ENCODE data around the gene RAB4A. TPM values are rescaled to one million over a fixed set of nuclear protein-coding genes. Genes with fewer than 3 reads are reported as not detected.

RAB4A gene
- total and polyA plus RNA-seq, 2 of the 13 experiments (the other 11 are each of a cell fraction or from before 2014, with no cell fraction given), result 56.0 to 80.1 TPM

DNA sequence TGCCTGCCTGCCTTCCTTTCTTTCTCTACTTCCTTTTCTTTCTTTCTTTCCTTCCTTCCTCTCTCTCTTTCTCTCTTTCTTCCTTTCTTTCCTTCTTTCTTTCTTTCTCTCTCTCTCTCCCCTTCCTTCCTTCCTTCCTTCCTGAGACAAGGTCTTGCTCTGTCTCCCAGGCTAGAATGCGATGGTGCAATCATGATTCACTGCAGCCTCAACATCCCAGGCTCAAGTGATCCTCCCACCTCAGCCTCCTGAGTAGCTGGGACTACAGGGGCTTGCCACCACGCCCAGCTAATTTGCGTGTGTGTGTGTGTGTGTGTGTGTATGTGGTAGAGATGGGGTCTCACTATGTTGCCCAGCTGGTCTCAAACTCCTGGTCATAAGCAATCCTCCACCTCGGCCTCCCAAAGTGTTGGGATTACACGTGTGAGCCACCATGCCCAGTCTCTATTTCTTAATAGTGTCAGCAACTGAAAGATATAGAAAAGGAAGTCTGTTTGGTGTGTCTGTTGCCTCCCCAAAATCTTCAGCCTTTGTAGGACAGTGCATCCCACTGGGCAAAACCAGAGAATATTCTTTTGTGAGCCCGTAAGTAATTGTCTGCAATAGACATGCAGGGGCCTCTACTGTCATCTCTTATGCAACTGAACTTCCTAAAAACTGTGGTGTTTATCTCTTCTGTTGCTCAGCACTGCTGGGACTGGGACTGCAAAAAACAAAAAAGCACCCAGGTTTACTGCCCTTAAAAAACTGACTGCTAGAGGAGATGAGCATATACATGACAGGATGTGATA lies 20.9 kb upstream of the RAB4A start:
- ChIA-PET POLR2A (no interaction called here), CTCF (ENCODE audit: low intra/inter-chr PET ratio, low total read pairs) (no interaction called here)
- no peak overlapping the region for H2AFZ ChIP-seq (ENCODE audit: low read length)
- ATAC-seq (no peak), FAIRE-seq (no peak), DNase-seq (ENCODE audit: low spot score) (no peak)
- no peak overlapping the region for H3K9ac ChIP-seq (ENCODE audit: insufficient read depth, low read depth, low read length)
- peaks cover 0 to 8% of the 10 kb centered on the region in 2 experiments; a peak in 2 of 5 replicates for H3K27me3 ChIP-seq (ENCODE audit: control insufficient read depth in 1 of 2, insufficient read depth in 2 of 2, low read length in 2 of 2)
- BruUV-seq (replicated peaks), result no TSS peak
- H3K4me1 ChIP-seq (ENCODE audit: insufficient read depth, low read length), result peaks cover 48% of the 10 kb centered on the region
- no peaks in the 10 kb centered on the region for H3K36me3 ChIP-seq (replicated peaks in 1 of 2; ENCODE audit: control insufficient read depth in 1 of 2, insufficient read depth in 2 of 2, low read length in 2 of 2)
- no peaks in the 10 kb centered on the region for H4K20me1 ChIP-seq (ENCODE audit: insufficient read depth, low read length)
- H3K4me3 ChIP-seq (replicated peaks in 1 of 3; ENCODE audit: insufficient read depth in 1 of 3, low read depth in 2 of 3, low read length in 3 of 3), result no peak overlapping the region
- TF ChIP-seq, protein P1, sequence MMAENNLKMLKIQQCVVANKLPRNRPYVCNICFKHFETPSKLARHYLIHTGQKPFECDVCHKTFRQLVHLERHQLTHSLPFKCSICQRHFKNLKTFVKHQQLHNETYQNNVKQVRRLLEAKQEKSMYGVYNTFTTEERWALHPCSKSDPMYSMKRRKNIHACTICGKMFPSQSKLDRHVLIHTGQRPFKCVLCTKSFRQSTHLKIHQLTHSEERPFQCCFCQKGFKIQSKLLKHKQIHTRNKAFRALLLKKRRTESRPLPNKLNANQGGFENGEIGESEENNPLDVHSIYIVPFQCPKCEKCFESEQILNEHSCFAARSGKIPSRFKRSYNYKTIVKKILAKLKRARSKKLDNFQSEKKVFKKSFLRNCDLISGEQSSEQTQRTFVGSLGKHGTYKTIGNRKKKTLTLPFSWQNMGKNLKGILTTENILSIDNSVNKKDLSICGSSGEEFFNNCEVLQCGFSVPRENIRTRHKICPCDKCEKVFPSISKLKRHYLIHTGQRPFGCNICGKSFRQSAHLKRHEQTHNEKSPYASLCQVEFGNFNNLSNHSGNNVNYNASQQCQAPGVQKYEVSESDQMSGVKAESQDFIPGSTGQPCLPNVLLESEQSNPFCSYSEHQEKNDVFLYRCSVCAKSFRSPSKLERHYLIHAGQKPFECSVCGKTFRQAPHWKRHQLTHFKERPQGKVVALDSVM (CRISPR knock-in tag; IDR thresholded peaks at IDR 0.05), result peak; percentile 68; the same call in 1 of the 2 replicates
- TF ChIP-seq MBNL3 (CRISPR knock-in tag; conservative IDR thresholded peaks at IDR 0.05) (no peak), GATA4 (IDR thresholded peaks at IDR 0.05; ENCODE audit: borderline replicate concordance, low read depth) (no peak)
- intact Hi-C loops (cut with micrococcal nuclease; ENCODE audit: unreplicated experiment) (loop anchor here (10.0 kb wide), 1 partner anchor 555 kb away; no protein-coding TSS in a partner anchor), in situ Hi-C loops (cut with HindIII; ENCODE audit: extremely low pct_ligation_motif_present, low pct_unique_long_range_greater_than_20kb) (no loop called here)
- no peaks in the 10 kb centered on the region for H3K9me3 ChIP-seq (ENCODE audit: low read length)
- H3K79me2 ChIP-seq (ENCODE audit: insufficient read depth, low read length), result no peaks in the 10 kb centered on the region
- 46% methylated on average over 6 of the region's 6 CpGs for WGBS (ENCODE audit: low lambda C conversion rate)
- no peak overlapping the region for H3K27ac ChIP-seq (ENCODE audit: extremely low read length, insufficient read depth, low read length)
- no peak overlapping the region for H3K4me2 ChIP-seq (ENCODE audit: low read depth, low read length)

GRCh38 chr1:229251185-229251584 lies 19.7 kb upstream of the RAB4A start:
- no peak overlapping the region for H3K27ac ChIP-seq (ENCODE audit: extremely low read length, insufficient read depth, low read length)
- ATAC-seq, result no peak
- H3K4me2 ChIP-seq (ENCODE audit: low read depth, low read length), result no peak overlapping the region
- no peak for DNase-seq (ENCODE audit: low spot score)
- H3K9me3 ChIP-seq (ENCODE audit: low read length), result no peaks in the 10 kb centered on the region
- H3K36me3 ChIP-seq (replicated peaks in 1 of 2; ENCODE audit: control insufficient read depth in 1 of 2, insufficient read depth in 2 of 2, low read length in 2 of 2), result no peaks in the 10 kb centered on the region
- H4K20me1 ChIP-seq (ENCODE audit: insufficient read depth, low read length), result no peaks in the 10 kb centered on the region
- H3K79me2 ChIP-seq (ENCODE audit: insufficient read depth, low read length), result no peaks in the 10 kb centered on the region
- ChIA-PET CTCF (ENCODE audit: low intra/inter-chr PET ratio, low total read pairs) (no interaction called here), POLR2A (interaction anchor here (0.8 kb wide), 1 partner anchor 257 kb away, joined by 3 read pairs; the partner anchor contains the start of gene NUP133)
- BruUV-seq (replicated peaks), result no TSS peak
- intact Hi-C loops (cut with micrococcal nuclease; ENCODE audit: unreplicated experiment), result loop anchor here (10.0 kb wide), 1 partner anchor 556 kb away; no protein-coding TSS in a partner anchor
- in situ Hi-C loops (cut with HindIII; ENCODE audit: extremely low pct_ligation_motif_present, low pct_unique_long_range_greater_than_20kb), result no loop called here
- 23% methylated on average over 5 of the region's 5 CpGs for WGBS (ENCODE audit: low lambda C conversion rate)
- H2AFZ ChIP-seq (ENCODE audit: low read length), result no peak overlapping the region
- no peak for FAIRE-seq
- peaks cover 48% of the 10 kb centered on the region for H3K4me1 ChIP-seq (ENCODE audit: insufficient read depth, low read length)
- no peak overlapping the region for H3K4me3 ChIP-seq (replicated peaks in 1 of 3; ENCODE audit: insufficient read depth in 1 of 3, low read depth in 2 of 3, low read length in 3 of 3)
- no peak overlapping the region for H3K9ac ChIP-seq (ENCODE audit: insufficient read depth, low read depth, low read length)
- H3K27me3 ChIP-seq (ENCODE audit: control insufficient read depth in 1 of 2, insufficient read depth in 2 of 2, low read length in 2 of 2), result peaks cover 0 to 8% of the 10 kb centered on the region in 2 experiments; a peak in 2 of 5 replicates
- no peak for TF ChIP-seq MEIS1 (CRISPR knock-in tag; IDR thresholded peaks at IDR 0.05; ENCODE audit: borderline replicate concordance)
- no peak for TF ChIP-seq ZNF781 (CRISPR knock-in tag; IDR thresholded peaks at IDR 0.05; ENCODE audit: borderline replicate concordance, not compliant biosample characterization)
- no peak for TF ChIP-seq RELA (CRISPR knock-in tag; IDR thresholded peaks at IDR 0.05)
- TF ChIP-seq ZNF432 (CRISPR knock-in tag; IDR thresholded peaks at IDR 0.05; ENCODE audit: borderline replicate concordance), result no peak
- TF ChIP-seq NRL (CRISPR knock-in tag; IDR thresholded peaks at IDR 0.05; ENCODE audit: borderline replicate concordance), result no peak
- TF ChIP-seq SMYD3 (CRISPR knock-in tag; IDR thresholded peaks at IDR 0.05), result no peak
- TF ChIP-seq KDM3A (CRISPR knock-in tag; IDR thresholded peaks at IDR 0.05; ENCODE audit: low read depth), result no peak
- TF ChIP-seq RFXANK (CRISPR knock-in tag; IDR thresholded peaks at IDR 0.05), result no peak
- TF ChIP-seq ZFP37 (CRISPR knock-in tag; IDR thresholded peaks at IDR 0.05; ENCODE audit: borderline replicate concordance), result no peak
- TF ChIP-seq SMARCC2 (IDR thresholded peaks at IDR 0.05), result no peak
- TF ChIP-seq, protein P2, sequence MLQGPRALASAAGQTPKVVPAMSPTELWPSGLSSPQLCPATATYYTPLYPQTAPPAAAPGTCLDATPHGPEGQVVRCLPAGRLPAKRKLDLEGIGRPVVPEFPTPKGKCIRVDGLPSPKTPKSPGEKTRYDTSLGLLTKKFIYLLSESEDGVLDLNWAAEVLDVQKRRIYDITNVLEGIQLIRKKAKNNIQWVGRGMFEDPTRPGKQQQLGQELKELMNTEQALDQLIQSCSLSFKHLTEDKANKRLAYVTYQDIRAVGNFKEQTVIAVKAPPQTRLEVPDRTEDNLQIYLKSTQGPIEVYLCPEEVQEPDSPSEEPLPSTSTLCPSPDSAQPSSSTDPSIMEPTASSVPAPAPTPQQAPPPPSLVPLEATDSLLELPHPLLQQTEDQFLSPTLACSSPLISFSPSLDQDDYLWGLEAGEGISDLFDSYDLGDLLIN (CRISPR knock-in tag; IDR thresholded peaks at IDR 0.05; ENCODE audit: borderline replicate concordance), result no peak
- TF ChIP-seq SPEN (CRISPR knock-in tag; IDR thresholded peaks at IDR 0.05; ENCODE audit: low read depth), result no peak

Measured in HepG2 (cell line).